Osteoblast (primary cell): ENCODE data around the gene HOXB1. TPM values are rescaled to one million over a fixed set of nuclear protein-coding genes. Genes with fewer than 3 reads are reported as not detected.
"Not testable (repeated sequence)": the region's sequence is repeated elsewhere in the genome, so short reads cannot be mapped to it uniquely, and the experiment has no call there.

ENCODE experiments used
- DNase-seq: peaks from one replicate; pipeline ENCODE4 v3.0.0; 2011; ENCODE audit warnings: low spot score, mixed read lengths; ENCODE audit not compliant: insufficient read length; ENCODE audit errors: missing footprints
- H2AFZ ChIP-seq: 2 replicates; pipeline ENCODE4 v1.6.0; 2011; ENCODE audit warnings: mild to moderate bottlenecking, low read length
- H3K27ac ChIP-seq: 2 replicates; pipeline ENCODE4 v1.5.1; 2011; ENCODE audit warnings: mild to moderate bottlenecking, low read depth, low read length, moderate library complexity
- H3K27me3 ChIP-seq: 2 replicates; pipeline ENCODE4 v1.6.0; 2012; ENCODE audit warnings: mild to moderate bottlenecking, control low read depth, inconsistent platforms, low read length, moderate library complexity; ENCODE audit not compliant: insufficient read depth
- H3K36me3 ChIP-seq: 2 replicates; pipeline ENCODE4 v1.5.1; 2011; ENCODE audit warnings: mild to moderate bottlenecking, low read length, control low read depth, moderate library complexity; ENCODE audit not compliant: insufficient read depth
- H3K4me1 ChIP-seq: 2 replicates; pipeline ENCODE4 v1.5.1; 2011; ENCODE audit warnings: mild to moderate bottlenecking, low read length, control low read depth, moderate library complexity; ENCODE audit not compliant: insufficient read depth
- H3K4me2 ChIP-seq: 2 replicates; pipeline ENCODE4 v1.6.0; 2011; ENCODE audit warnings: mild to moderate bottlenecking, low read length; ENCODE audit not compliant: insufficient read depth
- H3K4me3 ChIP-seq: fragments of 200-600 bp; sonication (generic); 3 replicates; pipeline ENCODE4 v1.5.1; 2012; ENCODE audit warnings: mild to moderate bottlenecking, low read length, inconsistent platforms; ENCODE audit not compliant: insufficient read depth
- H3K79me2 ChIP-seq: 2 replicates; pipeline ENCODE4 v1.6.0; 2012; ENCODE audit warnings: mild to moderate bottlenecking, low read length, control low read depth, inconsistent platforms; ENCODE audit not compliant: insufficient read depth
- H3K9me3 ChIP-seq: 2 replicates; pipeline ENCODE4 v1.5.1; 2011; ENCODE audit warnings: low read depth, low read length, control low read depth
- H4K20me1 ChIP-seq: 2 replicates; pipeline ENCODE4 v1.6.0; 2012; ENCODE audit warnings: mild to moderate bottlenecking, low read length, control low read depth; ENCODE audit not compliant: insufficient read depth
- CTCF ChIP-seq: IDR thresholded peaks from 2 replicates; pipeline ENCODE4 v1.5.1; 2011; ENCODE audit warnings: mild to moderate bottlenecking, low read depth, low read length, moderate library complexity; ENCODE audit errors: extremely low read depth
- total RNA-seq: library from RNA; depleted of rRNA; stranded (reverse); fragments of >200 nt; gene quantifications from 2 replicates; pipeline ENCODE4 v1.2.3, GENCODE V29; 2012

The HOXB1 gene
- total RNA-seq, 1 donor: not detected

GRCh38 chr17:48510761-48511604 is 19.8 kb downstream of the HOXB1 start:
- DNase-seq: peak; percentile 84
- H4K20me1 ChIP-seq: no peaks in the 10 kb centered on the region
- H3K27ac ChIP-seq: no peak overlapping the region
- no peaks in the 10 kb centered on the region for H3K79me2 ChIP-seq
- peaks cover 31% of the 10 kb centered on the region for H3K27me3 ChIP-seq
- H3K4me3 ChIP-seq: no peak overlapping the region
- H2AFZ ChIP-seq: no peak overlapping the region
- H3K36me3 ChIP-seq: no peaks in the 10 kb centered on the region
- H3K4me2 ChIP-seq: peak overlapping the region; percentile 27
- H3K4me1 ChIP-seq: peaks cover 8% of the 10 kb centered on the region
- TF ChIP-seq CTCF: no peak
- H3K9me3 ChIP-seq: no peaks in the 10 kb centered on the region

GRCh38 chr17:48510381-48510760 is 20.4 kb downstream of the HOXB1 start:
- TF ChIP-seq CTCF: no peak
- peaks cover 12% of the 10 kb centered on the region for H3K4me1 ChIP-seq
- no peak overlapping the region for H3K27ac ChIP-seq
- H2AFZ ChIP-seq: no peak overlapping the region
- no peaks in the 10 kb centered on the region for H3K79me2 ChIP-seq
- H3K27me3 ChIP-seq: peaks cover 29% of the 10 kb centered on the region
- no peaks in the 10 kb centered on the region for H3K36me3 ChIP-seq
- no peak overlapping the region for H3K4me2 ChIP-seq
- no peak for DNase-seq
- no peaks in the 10 kb centered on the region for H4K20me1 ChIP-seq
- no peak overlapping the region for H3K4me3 ChIP-seq
- no peaks in the 10 kb centered on the region for H3K9me3 ChIP-seq

GRCh38 chr17:48509708-48510107 is 21.1 kb downstream of the HOXB1 start:
- H3K4me3 ChIP-seq, H3K27ac ChIP-seq, H3K9me3 ChIP-seq, H3K4me2 ChIP-seq, DNase-seq, H4K20me1 ChIP-seq, H2AFZ ChIP-seq, H3K36me3 ChIP-seq, H3K79me2 ChIP-seq: not testable (repeated sequence)
- Histone ChIP-seq H3K4me1 (peaks cover 12% of the 10 kb centered on the region), H3K27me3 (peaks cover 23% of the 10 kb centered on the region)

- H3K4me3 ChIP-seq: no peak overlapping the region
- no peaks in the 10 kb centered on the region for H3K79me2 ChIP-seq
- H2AFZ ChIP-seq: no peak overlapping the region
- H3K36me3 ChIP-seq: no peaks in the 10 kb centered on the region
- H3K4me2 ChIP-seq: no peak overlapping the region
- no peak for TF ChIP-seq CTCF
- no peaks in the 10 kb centered on the region for H4K20me1 ChIP-seq
- no peak for DNase-seq
- H3K27ac ChIP-seq: no peak overlapping the region
- H3K27me3 ChIP-seq: peaks cover 25% of the 10 kb centered on the region
- no peaks in the 10 kb centered on the region for H3K9me3 ChIP-seq
- peaks cover 11% of the 10 kb centered on the region for H3K4me1 ChIP-seq
These were observed 24.6 kb downstream of the HOXB1 start for GRCh38 chr17:48506246-48506645.
